ENCODE measurements around the gene ZBTB40. TPM values are rescaled to one million over a fixed set of nuclear protein-coding genes. Genes with fewer than 3 reads are reported as not detected.

ZBTB40 gene
- total and polyA plus RNA-seq, 5 donors = 5.3 to 17.7 (median 13.3) TPM

DNA sequence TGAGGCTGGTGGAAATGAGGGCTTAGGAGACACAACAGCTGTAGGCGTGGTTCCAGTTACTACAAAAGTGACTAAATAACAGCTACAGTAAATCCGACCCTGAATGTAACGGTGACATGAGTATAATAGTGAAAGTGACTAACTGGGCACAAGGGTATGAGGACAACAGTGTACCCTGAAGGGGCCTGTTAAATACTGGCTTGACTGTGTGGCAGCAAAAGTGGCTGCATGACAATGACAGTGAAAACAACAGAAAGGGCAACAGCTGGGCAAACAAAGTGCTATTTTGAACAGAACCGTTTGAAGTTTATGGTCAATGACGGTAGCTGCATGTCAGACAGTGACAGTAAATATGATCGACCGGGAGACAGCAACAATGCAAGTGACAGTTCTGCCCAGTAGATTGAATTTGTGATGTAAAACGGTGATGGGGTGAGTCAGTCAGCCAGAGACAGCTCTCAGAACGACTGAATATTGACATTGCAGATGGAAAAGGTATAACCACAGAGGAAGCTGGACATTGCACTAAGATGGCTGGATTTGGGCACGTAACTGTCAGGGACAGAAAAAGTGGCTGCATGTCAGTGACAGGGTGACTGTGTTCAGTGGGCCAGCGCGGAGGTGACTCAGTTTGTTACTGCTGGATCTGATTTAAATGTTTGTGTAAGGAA, 1.2 kb upstream of the ZBTB40 start:
- WGBS = 81% methylated on average over 12 of the region's 12 CpGs

DNA sequence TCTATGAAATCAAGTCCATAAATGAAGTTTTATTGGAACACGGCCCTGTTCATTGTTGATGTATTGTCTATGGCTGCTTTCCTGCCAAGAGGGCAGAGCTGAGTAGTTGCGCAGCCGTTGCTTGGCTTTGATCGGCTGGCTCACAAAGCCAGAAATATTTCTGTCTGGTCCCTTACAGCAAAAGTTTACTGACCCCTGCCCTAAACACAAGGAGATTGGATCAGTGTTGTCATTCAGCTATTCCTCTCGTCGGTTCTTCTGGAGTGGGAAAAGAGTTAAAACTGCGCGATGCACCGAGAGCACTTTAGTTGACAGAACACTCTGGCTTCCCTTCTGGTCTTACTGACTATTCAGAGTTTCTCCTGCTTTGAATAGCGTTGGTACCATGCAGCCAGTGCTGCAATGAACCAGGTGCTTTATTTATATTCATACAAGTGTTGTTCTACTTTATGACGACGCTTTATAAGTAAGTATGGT, 868 bp downstream of the ZBTB40 start:
- ATAC-seq = peak; percentile 55 to 66
- Histone ChIP-seq H3K4me1 (ENCODE audit: control insufficient read depth, insufficient read depth, low read length) (peaks cover 2% of the 10 kb centered on the region), H3K27me3 (ENCODE audit: control insufficient read depth, insufficient read depth) (no peaks in the 10 kb centered on the region), H3K4me3 (ENCODE audit: low read length) (peak overlapping the region; percentile 94), H3K27ac (ENCODE audit: low read length) (peak overlapping the region; percentile 97), H3K9me3 (ENCODE audit: control insufficient read depth, low read length) (no peaks in the 10 kb centered on the region)
- intact Hi-C loops (cut with DNase I) = no loop called here
- 4% methylated on average over 12 of the region's 12 CpGs for WGBS
- DNase-seq = peak in 2 of 3 donors; percentile 42 to 68

More for the DNA sequence above, 1.2 kb upstream of the ZBTB40 start:
- Histone ChIP-seq H3K27ac (ENCODE audit: low read length) (no peak overlapping the region), H3K4me1 (ENCODE audit: control insufficient read depth, insufficient read depth, low read length) (peaks cover 2% of the 10 kb centered on the region), H3K9me3 (ENCODE audit: control insufficient read depth, low read length) (no peaks in the 10 kb centered on the region), H3K27me3 (ENCODE audit: control insufficient read depth, insufficient read depth) (no peaks in the 10 kb centered on the region), H3K4me3 (ENCODE audit: low read length) (no peak overlapping the region)
- no peak for DNase-seq
- intact Hi-C loops (cut with DNase I) = no loop called here
- ATAC-seq = no peak

GRCh38 chr1:22453181-22453580, 1.5 kb downstream of the ZBTB40 start:
- WGBS = 72% methylated on average over 2 of the region's 2 CpGs
- Histone ChIP-seq H3K9me3 (ENCODE audit: control insufficient read depth, low read length) (no peaks in the 10 kb centered on the region), H3K27ac (ENCODE audit: low read length) (no peak overlapping the region), H3K27me3 (ENCODE audit: control insufficient read depth, insufficient read depth) (no peaks in the 10 kb centered on the region), H3K4me1 (ENCODE audit: control insufficient read depth, insufficient read depth, low read length) (peaks cover 3% of the 10 kb centered on the region), H3K4me3 (ENCODE audit: low read length) (peak overlapping the region; percentile 94)
- DNase-seq = no peak
- ATAC-seq = no peak
- intact Hi-C loops (cut with DNase I) = no loop called here

DNA sequence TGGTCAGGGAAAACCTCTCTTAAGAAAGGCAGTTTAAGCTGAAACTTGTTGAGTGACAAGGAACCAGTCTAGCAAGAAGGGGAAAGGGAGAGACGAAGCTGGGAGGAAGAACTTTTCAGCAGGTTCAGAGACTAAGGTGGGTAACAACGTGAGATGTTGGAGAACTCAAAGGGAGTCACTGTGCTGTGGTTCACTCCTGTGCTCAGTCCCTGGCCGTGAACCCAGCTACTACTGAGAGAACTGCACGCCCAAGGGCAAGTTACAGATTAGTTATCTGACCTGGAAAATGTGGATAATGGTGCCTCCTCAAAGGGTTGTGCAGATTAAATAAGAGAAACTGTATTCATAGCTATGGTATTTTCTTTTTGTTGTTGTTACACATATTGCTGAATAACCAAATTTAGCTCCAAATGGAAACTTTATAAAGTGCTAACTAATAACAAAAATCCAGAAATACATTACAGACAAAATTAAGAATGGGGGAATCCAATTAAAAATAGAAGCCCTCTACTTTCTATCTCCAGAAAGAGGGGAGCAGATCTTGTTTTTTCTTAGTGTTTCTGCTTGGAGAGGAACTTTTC, 2.9 kb downstream of the ZBTB40 start:
- no peak for DNase-seq
- Histone ChIP-seq H3K27me3 (ENCODE audit: control insufficient read depth, insufficient read depth) (no peaks in the 10 kb centered on the region), H3K4me3 (ENCODE audit: low read length) (no peak overlapping the region), H3K27ac (ENCODE audit: low read length) (no peak overlapping the region), H3K9me3 (ENCODE audit: control insufficient read depth, low read length) (no peaks in the 10 kb centered on the region), H3K4me1 (ENCODE audit: control insufficient read depth, insufficient read depth, low read length) (peaks cover 4% of the 10 kb centered on the region)
- 58% methylated on average over 4 of the region's 4 CpGs for WGBS
- no peak for ATAC-seq
- intact Hi-C loops (cut with DNase I) = no loop called here

GRCh38 chr1:22457345-22457744, 5.7 kb downstream of the ZBTB40 start:
- WGBS = 14% methylated on average over 3 of the region's 3 CpGs
- H3K27me3 ChIP-seq (ENCODE audit: control insufficient read depth, insufficient read depth) = no peaks in the 10 kb centered on the region
- intact Hi-C loops (cut with DNase I) = no loop called here
- H3K4me1 ChIP-seq (ENCODE audit: control insufficient read depth, insufficient read depth, low read length) = peaks cover 4% of the 10 kb centered on the region
- H3K9me3 ChIP-seq (ENCODE audit: control insufficient read depth, low read length) = no peaks in the 10 kb centered on the region
- no peak for ATAC-seq
- no peak overlapping the region for H3K27ac ChIP-seq (ENCODE audit: low read length)
- DNase-seq = peak in 1 of 3 donors; percentile 60
- H3K4me3 ChIP-seq (ENCODE audit: low read length) = no peak overlapping the region

DNA sequence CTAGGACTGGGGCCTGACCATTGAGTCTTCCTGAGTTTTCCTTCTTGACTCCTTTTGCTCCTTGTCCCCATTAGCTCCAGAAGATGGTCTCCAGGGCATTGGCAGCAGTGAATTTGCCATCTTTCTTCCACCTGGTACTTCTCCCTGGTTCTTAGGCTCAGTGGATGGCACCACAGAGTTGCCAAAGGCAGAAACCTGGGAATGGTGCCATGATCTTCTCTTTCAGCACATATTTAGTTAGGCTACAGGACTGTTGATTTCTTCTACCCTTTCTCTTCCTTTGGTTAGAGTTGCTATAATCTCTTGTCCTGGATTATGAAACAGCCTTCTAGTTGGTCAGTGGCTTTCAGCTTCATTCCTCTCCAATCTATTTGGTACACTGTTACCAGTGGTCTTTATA, 6.2 kb downstream of the ZBTB40 start:
- ATAC-seq = no peak
- no peaks in the 10 kb centered on the region for H3K9me3 ChIP-seq (ENCODE audit: control insufficient read depth, low read length)
- intact Hi-C loops (cut with DNase I) = no loop called here
- no peaks in the 10 kb centered on the region for H3K27me3 ChIP-seq (ENCODE audit: control insufficient read depth, insufficient read depth)
- peaks cover 4% of the 10 kb centered on the region for H3K4me1 ChIP-seq (ENCODE audit: control insufficient read depth, insufficient read depth, low read length)
- DNase-seq = peak in 1 of 3 donors; percentile 8
- no peak overlapping the region for H3K4me3 ChIP-seq (ENCODE audit: low read length)
- H3K27ac ChIP-seq (ENCODE audit: low read length) = peak overlapping the region; percentile 16

- intact Hi-C loops (cut with DNase I) = no loop called here
- Histone ChIP-seq H3K27me3 (ENCODE audit: control insufficient read depth, insufficient read depth) (no peaks in the 10 kb centered on the region), H3K9me3 (ENCODE audit: control insufficient read depth, low read length) (no peaks in the 10 kb centered on the region), H3K27ac (ENCODE audit: low read length) (no peak overlapping the region), H3K4me1 (ENCODE audit: control insufficient read depth, insufficient read depth, low read length) (peaks cover 2% of the 10 kb centered on the region), H3K4me3 (ENCODE audit: low read length) (no peak overlapping the region)
- ATAC-seq (no peak), DNase-seq (no peak)
- 87% methylated on average over 3 of the region's 3 CpGs for WGBS
These were observed 9.4 kb downstream of the ZBTB40 start for GRCh38 chr1:22461100-22461499.

GRCh38 chr1:22461678-22462527, 10.3 kb downstream of the ZBTB40 start:
- Histone ChIP-seq H3K9me3 (ENCODE audit: control insufficient read depth, low read length) (no peaks in the 10 kb centered on the region), H3K4me1 (ENCODE audit: control insufficient read depth, insufficient read depth, low read length) (peaks cover 2% of the 10 kb centered on the region), H3K27me3 (ENCODE audit: control insufficient read depth, insufficient read depth) (no peaks in the 10 kb centered on the region), H3K4me3 (ENCODE audit: low read length) (no peak overlapping the region), H3K27ac (ENCODE audit: low read length) (no peak overlapping the region)
- WGBS = 86% methylated on average over 6 of the region's 6 CpGs
- ATAC-seq (no peak), DNase-seq (no peak)
- intact Hi-C loops (cut with DNase I) = no loop called here

DNA sequence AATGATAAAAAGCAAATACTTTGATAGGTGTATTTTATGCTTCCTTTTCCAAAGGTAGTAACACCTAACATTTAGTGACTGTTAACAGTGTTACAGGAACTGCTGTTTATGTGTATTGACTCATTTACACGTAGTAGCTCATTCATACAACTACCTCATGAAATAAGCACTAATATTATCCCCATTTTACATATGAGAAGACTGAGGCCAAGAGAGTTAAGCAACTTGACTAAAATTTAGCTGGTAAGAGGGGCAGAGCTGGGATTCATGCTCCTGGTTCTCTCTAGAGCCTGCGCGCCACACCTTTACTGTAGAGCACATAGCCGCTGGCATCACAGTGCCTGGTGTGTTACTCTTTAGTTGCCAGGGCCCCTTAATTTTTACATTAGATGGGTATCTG, 11.3 kb downstream of the ZBTB40 start:
- Histone ChIP-seq H3K27me3 (ENCODE audit: control insufficient read depth, insufficient read depth) (no peaks in the 10 kb centered on the region), H3K4me1 (ENCODE audit: control insufficient read depth, insufficient read depth, low read length) (peaks cover 2% of the 10 kb centered on the region), H3K9me3 (ENCODE audit: control insufficient read depth, low read length) (no peaks in the 10 kb centered on the region), H3K27ac (ENCODE audit: low read length) (no peak overlapping the region), H3K4me3 (ENCODE audit: low read length) (no peak overlapping the region)
- ATAC-seq = no peak
- WGBS = 94% methylated on average over 4 of the region's 4 CpGs
- intact Hi-C loops (cut with DNase I) = no loop called here
- peak in 1 of 3 donors; percentile 26 for DNase-seq

GRCh38 chr1:22465015-22465565, 13.4 kb downstream of the ZBTB40 start:
- H3K4me3 ChIP-seq (ENCODE audit: low read length) = no peak overlapping the region
- no peaks in the 10 kb centered on the region for H3K27me3 ChIP-seq (ENCODE audit: control insufficient read depth, insufficient read depth)
- no peaks in the 10 kb centered on the region for H3K4me1 ChIP-seq (ENCODE audit: control insufficient read depth, insufficient read depth, low read length)
- ATAC-seq = peak in 1 of 2 donors; percentile 23
- DNase-seq = no peak
- WGBS = 91% methylated on average over 9 of the region's 9 CpGs
- no peaks in the 10 kb centered on the region for H3K9me3 ChIP-seq (ENCODE audit: control insufficient read depth, low read length)
- no peak overlapping the region for H3K27ac ChIP-seq (ENCODE audit: low read length)
- intact Hi-C loops (cut with DNase I) = no loop called here

DNA sequence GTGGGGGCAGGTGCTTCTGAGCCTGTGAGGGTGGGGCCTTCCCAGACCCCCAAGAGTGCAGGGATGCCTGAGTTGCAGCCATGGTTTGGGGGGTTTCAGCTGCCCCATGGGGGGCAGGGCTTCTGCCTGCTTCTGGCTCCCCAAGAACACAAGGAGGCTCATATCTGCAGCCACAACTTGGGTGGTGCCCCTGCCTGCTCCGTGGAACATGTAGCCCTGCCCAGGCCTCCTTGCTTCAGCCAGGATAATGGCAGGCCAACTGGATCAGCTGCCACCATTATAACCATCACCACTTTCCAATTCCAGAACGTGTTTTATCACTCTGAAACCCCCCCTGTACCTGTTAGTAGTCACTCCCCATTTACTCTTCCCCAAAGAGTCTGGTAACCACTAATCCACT, 14.0 kb downstream of the ZBTB40 start:
- no peaks in the 10 kb centered on the region for H3K27me3 ChIP-seq (ENCODE audit: control insufficient read depth, insufficient read depth)
- H3K27ac ChIP-seq (ENCODE audit: low read length) = no peak overlapping the region
- WGBS = 76% methylated on average over 2 of the region's 2 CpGs
- no peaks in the 10 kb centered on the region for H3K9me3 ChIP-seq (ENCODE audit: control insufficient read depth, low read length)
- ATAC-seq = peak in 1 of 2 donors; percentile 14
- H3K4me3 ChIP-seq (ENCODE audit: low read length) = no peak overlapping the region
- DNase-seq = no peak
- H3K4me1 ChIP-seq (ENCODE audit: control insufficient read depth, insufficient read depth, low read length) = peaks cover 1% of the 10 kb centered on the region
- intact Hi-C loops (cut with DNase I) = no loop called here
